HEK293 (cell line): ENCODE measurements around the gene AP5Z1.

Experiments used
- ATF2 ChIP-seq: fragments of 450-650 bp; formaldehyde crosslinking; IDR thresholded peaks from 2 replicates; pipeline ENCODE4 v1.5.1; 2016; ENCODE audit warnings: missing biosample characterization, missing genetic modification characterization, low read depth
- HOXA7 ChIP-seq: sonication (generic); formaldehyde crosslinking; IDR thresholded peaks from 2 replicates; pipeline ENCODE4 v1.8.1; 2022; ENCODE audit warnings: missing genetic modification reagents, borderline replicate concordance
- HOXC10 ChIP-seq: sonication (generic); formaldehyde crosslinking; IDR thresholded peaks from 2 replicates; pipeline ENCODE4 v1.8.1; 2023; ENCODE audit warnings: mild to moderate bottlenecking, missing genetic modification reagents
- KLF17 ChIP-seq: fragments of 450-650 bp; formaldehyde crosslinking; IDR thresholded peaks from 2 replicates; pipeline ENCODE4 v1.5.1; 2016; ENCODE audit warnings: missing biosample characterization, missing genetic modification characterization
- KLF8 ChIP-seq: fragments of 450-650 bp; formaldehyde crosslinking; IDR thresholded peaks from 2 replicates; pipeline ENCODE4 v1.5.1; 2016; ENCODE audit warnings: missing biosample characterization, missing genetic modification characterization
- MEIS1 ChIP-seq: sonication (generic); formaldehyde crosslinking; IDR thresholded peaks from 2 replicates; pipeline ENCODE4 v1.8.1; 2022; ENCODE audit warnings: missing genetic modification reagents, mild to moderate bottlenecking, borderline replicate concordance
- PRDM2 ChIP-seq: fragments of 450-650 bp; formaldehyde crosslinking; IDR thresholded peaks from 2 replicates; pipeline ENCODE4 v1.5.1; 2016; ENCODE audit warnings: missing biosample characterization, missing genetic modification characterization, borderline replicate concordance
- TCF7L2 ChIP-seq: IDR thresholded peaks from 2 replicates; pipeline ENCODE4 v1.6.1; 2011; ENCODE audit warnings: low read depth, mild to moderate bottlenecking, inconsistent platforms, low read length, moderate library complexity, borderline replicate concordance
- TRIM28 ChIP-seq: IDR thresholded peaks from 2 replicates; pipeline ENCODE4 v1.6.1; 2011; ENCODE audit warnings: low read length, control low read depth, borderline replicate concordance
- ZFP37 ChIP-seq: fragments of 450-650 bp; formaldehyde crosslinking; IDR thresholded peaks from 2 replicates; pipeline ENCODE4 v1.5.1; 2016; ENCODE audit warnings: missing biosample characterization, missing genetic modification characterization
- ZNF114 ChIP-seq: fragments of 450-650 bp; formaldehyde crosslinking; IDR thresholded peaks from 2 replicates; pipeline ENCODE4 v1.5.0; 2017; ENCODE audit warnings: missing biosample characterization, missing genetic modification characterization
- ZNF146 ChIP-seq: fragments of 450-650 bp; formaldehyde crosslinking; IDR thresholded peaks from 2 replicates; pipeline ENCODE4 v1.5.1; 2016; ENCODE audit warnings: missing biosample characterization, missing genetic modification characterization
- ZNF175 ChIP-seq: fragments of 450-650 bp; formaldehyde crosslinking; IDR thresholded peaks from 2 replicates; pipeline ENCODE4 v1.5.1; 2016; ENCODE audit warnings: missing biosample characterization, missing genetic modification characterization
- ZNF19 ChIP-seq: fragments of 450-650 bp; formaldehyde crosslinking; IDR thresholded peaks from 2 replicates; pipeline ENCODE4; 2016; ENCODE audit warnings: missing biosample characterization, missing genetic modification characterization, low read depth
- ZNF221 ChIP-seq: fragments of 450-650 bp; formaldehyde crosslinking; IDR thresholded peaks from 2 replicates; pipeline ENCODE4 v1.5.1; 2017; ENCODE audit warnings: missing biosample characterization, missing genetic modification characterization, borderline replicate concordance
- ZNF354C ChIP-seq: fragments of 450-650 bp; formaldehyde crosslinking; IDR thresholded peaks from 2 replicates; pipeline ENCODE4 v1.5.1; 2016; ENCODE audit warnings: missing biosample characterization, missing genetic modification characterization, low read depth, borderline replicate concordance
- ZNF513 ChIP-seq: fragments of 450-650 bp; IDR thresholded peaks from 2 replicates; pipeline ENCODE4 v1.5.1; 2018; ENCODE audit warnings: missing biosample characterization, missing genetic modification characterization
- ZNF530 ChIP-seq: fragments of 450-650 bp; formaldehyde crosslinking; IDR thresholded peaks from 2 replicates; pipeline ENCODE4 v1.5.1; 2016; ENCODE audit warnings: low read depth, missing biosample characterization, missing genetic modification characterization
- ZNF548 ChIP-seq: fragments of 450-650 bp; formaldehyde crosslinking; IDR thresholded peaks from 2 replicates; pipeline ENCODE4 v1.5.1; 2016; ENCODE audit warnings: missing biosample characterization, missing genetic modification characterization
- ZNF558 ChIP-seq: fragments of 450-650 bp; formaldehyde crosslinking; IDR thresholded peaks from 2 replicates; pipeline ENCODE4 v1.5.1; 2016; ENCODE audit warnings: missing biosample characterization, missing genetic modification characterization
- ZNF623 ChIP-seq: fragments of 450-650 bp; formaldehyde crosslinking; IDR thresholded peaks from 2 replicates; pipeline ENCODE4 v1.5.1; 2016; ENCODE audit warnings: missing biosample characterization, missing genetic modification characterization
- ZNF660 ChIP-seq: fragments of 450-650 bp; IDR thresholded peaks from 2 replicates; pipeline ENCODE4 v1.5.1; 2018; ENCODE audit warnings: missing biosample characterization, mild to moderate bottlenecking, missing genetic modification characterization
- ZSCAN23 ChIP-seq: fragments of 450-650 bp; formaldehyde crosslinking; IDR thresholded peaks from 2 replicates; pipeline ENCODE4 v1.5.1; 2016; ENCODE audit warnings: missing biosample characterization, missing genetic modification characterization
- ZSCAN30 ChIP-seq: fragments of 450-650 bp; IDR thresholded peaks from 2 replicates; pipeline ENCODE4 v1.5.1; 2018; ENCODE audit warnings: missing biosample characterization, mild to moderate bottlenecking, missing genetic modification characterization, moderate library complexity
- ZSCAN4 ChIP-seq: fragments of 450-650 bp; formaldehyde crosslinking; IDR thresholded peaks from 2 replicates; pipeline ENCODE4 v1.5.1; 2017; ENCODE audit warnings: missing biosample characterization, missing genetic modification characterization
- TF ChIP-seq, protein P1 (sequence below): fragments of 450-650 bp; formaldehyde crosslinking; IDR thresholded peaks from 2 replicates; pipeline ENCODE4 v1.5.1; 2016; ENCODE audit warnings: missing biosample characterization, missing genetic modification characterization

The AP5Z1 gene

DNA sequence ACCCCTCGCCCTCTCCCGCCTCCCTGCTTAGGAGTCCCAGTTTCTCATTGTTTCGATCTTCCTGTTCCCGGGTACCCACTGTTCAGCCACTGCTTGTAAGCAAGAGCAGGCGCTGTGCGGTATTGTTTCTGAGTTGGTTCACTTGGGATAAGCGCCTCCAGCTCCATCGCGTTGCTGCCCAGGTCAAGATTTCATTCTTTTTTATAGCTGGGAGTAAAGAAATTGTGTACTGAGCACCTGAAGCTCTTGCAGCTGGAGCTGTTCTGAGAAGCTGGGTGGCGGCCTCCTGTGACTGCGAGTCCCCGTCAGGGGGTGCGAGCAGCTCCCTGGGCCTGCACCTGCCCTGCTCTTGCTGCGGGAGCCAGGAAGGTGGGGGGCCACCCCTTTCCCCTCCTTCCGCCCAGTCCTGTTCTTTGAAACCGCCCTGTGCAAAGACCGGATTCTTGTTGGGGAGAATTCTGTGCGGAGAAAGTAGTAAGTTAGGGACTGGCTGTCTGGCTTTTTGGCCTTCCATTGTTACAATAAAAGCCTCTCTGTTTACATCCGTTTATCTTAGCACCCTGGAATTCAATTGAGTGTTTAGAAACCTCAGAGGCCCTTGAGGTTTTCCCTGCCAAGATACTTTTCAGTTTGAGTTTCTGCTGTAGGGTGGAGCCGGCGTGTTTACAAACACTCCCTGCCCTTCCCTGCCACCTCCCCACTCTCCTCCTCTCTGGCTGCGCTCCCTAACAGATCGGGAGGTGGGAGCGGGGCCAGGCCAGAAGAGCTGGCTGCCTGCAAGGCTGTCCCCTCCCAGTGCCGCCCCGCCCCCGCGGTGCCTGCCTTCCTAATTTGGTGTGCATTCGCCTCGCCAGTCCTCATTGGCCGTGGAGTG lies 30.8 kb upstream of the AP5Z1 start (continued):
- TF ChIP-seq, protein P1, sequence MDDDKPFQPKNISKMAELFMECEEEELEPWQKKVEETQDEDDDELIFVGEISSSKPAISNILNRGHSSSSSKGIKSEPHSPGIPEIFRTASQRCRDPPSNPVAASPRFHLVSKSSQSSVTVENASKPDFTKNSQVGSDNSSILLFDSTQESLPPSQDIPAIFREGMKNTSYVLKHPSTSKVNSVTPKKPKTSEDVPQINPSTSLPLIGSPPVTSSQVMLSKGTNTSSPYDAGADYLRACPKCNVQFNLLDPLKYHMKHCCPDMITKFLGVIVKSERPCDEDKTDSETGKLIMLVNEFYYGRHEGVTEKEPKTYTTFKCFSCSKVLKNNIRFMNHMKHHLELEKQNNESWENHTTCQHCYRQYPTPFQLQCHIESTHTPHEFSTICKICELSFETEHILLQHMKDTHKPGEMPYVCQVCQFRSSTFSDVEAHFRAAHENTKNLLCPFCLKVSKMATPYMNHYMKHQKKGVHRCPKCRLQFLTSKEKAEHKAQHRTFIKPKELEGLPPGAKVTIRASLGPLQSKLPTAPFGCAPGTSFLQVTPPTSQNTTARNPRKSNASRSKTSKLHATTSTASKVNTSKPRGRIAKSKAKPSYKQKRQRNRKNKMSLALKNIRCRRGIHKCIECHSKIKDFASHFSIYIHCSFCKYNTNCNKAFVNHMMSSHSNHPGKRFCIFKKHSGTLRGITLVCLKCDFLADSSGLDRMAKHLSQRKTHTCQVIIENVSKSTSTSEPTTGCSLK (tag by site-specific recombination) = no peak
- TF ChIP-seq TCF7L2 (no peak), ZNF175 (tag by site-specific recombination) (no peak), ZNF354C (tag by site-specific recombination) (no peak), ZNF513 (tag by site-specific recombination) (no peak), ZNF660 (tag by site-specific recombination) (0 out of 2 replicates have a peak, but pooled peaks have one; percentile 41), HOXA7 (no peak), TRIM28 (0 out of 2 replicates have a peak, but pooled peaks have one; percentile 38), ZFP37 (tag by site-specific recombination) (no peak), ZNF558 (tag by site-specific recombination) (no peak), ZNF530 (no peak), ZNF623 (no peak), ATF2 (no peak), ZSCAN4 (tag by site-specific recombination) (no peak), ZSCAN23 (tag by site-specific recombination) (no peak), KLF8 (tag by site-specific recombination) (no peak), ZNF19 (no peak), ZNF548 (tag by site-specific recombination) (no peak), HOXC10 (CRISPR knock-in tag) (no peak), PRDM2 (tag by site-specific recombination) (no peak), ZNF221 (tag by site-specific recombination) (no peak), ZNF114 (tag by site-specific recombination) (no peak), KLF17 (tag by site-specific recombination) (peak; percentile 52; the same call in 1 of the 2 replicates), ZSCAN30 (0 out of 2 replicates have a peak, but pooled peaks have one; percentile 13), MEIS1 (no peak), ZNF146 (tag by site-specific recombination) (no peak)
